GM10248 (cell line): ENCODE results near the gene FGFRL1.
"Not testable (repeated sequence)": the region's sequence is repeated elsewhere in the genome, so short reads cannot be mapped to it uniquely, and the experiment has no call there.

ENCODE experiments used
- CTCF ChIA-PET: fragments of 300-600 bp; sonication (Branson Sonifier 250); formaldehyde crosslinking; extraction: SDS; loops from one replicate; lab custom pipeline; 2021; ENCODE audit warnings: antibody characterized with exemption; lab: Yijun Ruan, JAX
- POLR2A ChIA-PET: fragments of 350-650 bp; sonication (Branson Sonifier 250); formaldehyde crosslinking; extraction: SDS; loops from one replicate; lab custom pipeline; 2020; ENCODE audit warnings: antibody characterized with exemption; lab: Yijun Ruan, JAX
- DNase-seq: peaks from one replicate; pipeline ENCODE4 v3.0.0; 2012; ENCODE audit errors: extremely low spot score
- CTCF ChIP-seq: IDR thresholded peaks from 2 replicates; pipeline ENCODE4 v1.5.1; 2012; ENCODE audit warnings: mild to moderate bottlenecking, low read depth; ENCODE audit errors: extremely low read depth, missing control alignments, control extremely low read depth

Gene FGFRL1

GRCh38 chr4:974668-975067, 36.8 kb upstream of the FGFRL1 start:
- no peak for TF ChIP-seq CTCF
- DNase-seq, result no peak
- ChIA-PET POLR2A (no interaction called here), CTCF (interaction anchor here (1.6 kb wide), 1 partner anchor 12 kb away, joined by 5 read pairs; the partner anchor contains the start of gene IDUA)

GRCh38 chr4:976016-976415, 35.4 kb upstream of the FGFRL1 start:
- POLR2A ChIA-PET, CTCF ChIA-PET, DNase-seq: not testable (repeated sequence)

- TF ChIP-seq CTCF, result no peak
- ChIA-PET CTCF (interaction anchor here (1.5 kb wide), 1 partner anchor 8 kb away, joined by 4 read pairs; the partner anchor contains the start of gene IDUA), POLR2A (no interaction called here)
- no peak for DNase-seq
These were observed 32.3 kb upstream of the FGFRL1 start for GRCh38 chr4:978957-979701.

- ChIA-PET CTCF (no interaction called here), POLR2A (no interaction called here)
- DNase-seq, result no peak
These were observed 29.1 kb upstream of the FGFRL1 start for GRCh38 chr4:982291-982690.

GRCh38 chr4:982814-983213, 28.6 kb upstream of the FGFRL1 start:
- no peak for TF ChIP-seq CTCF
- POLR2A ChIA-PET, result no interaction called here
- DNase-seq, result no peak
- CTCF ChIA-PET, result no interaction called here

More at GRCh38 chr4:982291-982690, 29.1 kb upstream of the FGFRL1 start:
- TF ChIP-seq CTCF, result no peak

- DNase-seq, result no peak
- ChIA-PET CTCF (interaction anchor here (4.8 kb wide), 1 partner anchor 242 kb away, joined by 43 read pairs; no protein-coding TSS in a partner anchor), POLR2A (no interaction called here)
- no peak for TF ChIP-seq CTCF
These were observed 26.9 kb upstream of the FGFRL1 start for GRCh38 chr4:984336-985054.
